Endothelial cell of umbilical vein (primary cell): Measurements from ENCODE around the gene ABL1.

Experiments used
- EZH2 ChIP-seq: IDR thresholded peaks from 2 replicates; pipeline ENCODE4 v1.6.1; 2012; ENCODE audit warnings: borderline replicate concordance, low read depth, mild to moderate bottlenecking, moderate library complexity, low read length, inconsistent platforms; ENCODE audit not compliant: severe bottlenecking
- FOS ChIP-seq: IDR thresholded peaks from 2 replicates; pipeline ENCODE4 v1.6.1; 2011; ENCODE audit warnings: mild to moderate bottlenecking, low read length, moderate library complexity, borderline replicate concordance; ENCODE audit not compliant: insufficient read depth
- GATA2 ChIP-seq: IDR thresholded peaks from 2 replicates; pipeline ENCODE4 v1.7.0; 2011; ENCODE audit warnings: low read depth, mild to moderate bottlenecking, moderate library complexity, mixed read lengths, low read length; ENCODE audit not compliant: insufficient read length, insufficient read depth
- JUN ChIP-seq: IDR thresholded peaks from 2 replicates; pipeline ENCODE4 v1.6.1; 2011; ENCODE audit warnings: borderline replicate concordance, low read depth; ENCODE audit not compliant: insufficient read length, insufficient read depth
- MYC ChIP-seq: IDR thresholded peaks from one replicate; pipeline ENCODE4 v1.6.1; 2011; ENCODE audit warnings: mild to moderate bottlenecking, low read depth, low read length
- POLR2A ChIP-seq: IDR thresholded peaks from 2 replicates; pipeline ENCODE4 v1.6.1; 2012; ENCODE audit warnings: low read depth, mild to moderate bottlenecking, control low read depth, low read length
- POLR2AphosphoS5 ChIP-seq: IDR thresholded peaks from 2 replicates; pipeline ENCODE4 v1.6.1; 2012; ENCODE audit warnings: low read depth, mild to moderate bottlenecking, control low read depth, low read length, moderate library complexity; ENCODE audit not compliant: insufficient read depth
- TF ChIP-seq, protein P1 (sequence below), 2 donors: IDR thresholded peaks; 1 replicate in 1 of 2; 2 replicates in 1 of 2; pipeline ENCODE4 v1.5.1; 2011; ENCODE audit warnings: low read length in 2 of 2, mild to moderate bottlenecking in 2 of 2, moderate library complexity in 2 of 2, control low read depth in 1 of 2, inconsistent platforms in 1 of 2, low read depth in 1 of 2; ENCODE audit not compliant: insufficient read depth in 1 of 2; ENCODE audit errors: extremely low read depth in 1 of 2
- TF ChIP-seq, protein P2 (sequence below): IDR thresholded peaks from 2 replicates; pipeline ENCODE4 v1.6.1; 2011; ENCODE audit not compliant: insufficient read depth, insufficient read length

DNA sequence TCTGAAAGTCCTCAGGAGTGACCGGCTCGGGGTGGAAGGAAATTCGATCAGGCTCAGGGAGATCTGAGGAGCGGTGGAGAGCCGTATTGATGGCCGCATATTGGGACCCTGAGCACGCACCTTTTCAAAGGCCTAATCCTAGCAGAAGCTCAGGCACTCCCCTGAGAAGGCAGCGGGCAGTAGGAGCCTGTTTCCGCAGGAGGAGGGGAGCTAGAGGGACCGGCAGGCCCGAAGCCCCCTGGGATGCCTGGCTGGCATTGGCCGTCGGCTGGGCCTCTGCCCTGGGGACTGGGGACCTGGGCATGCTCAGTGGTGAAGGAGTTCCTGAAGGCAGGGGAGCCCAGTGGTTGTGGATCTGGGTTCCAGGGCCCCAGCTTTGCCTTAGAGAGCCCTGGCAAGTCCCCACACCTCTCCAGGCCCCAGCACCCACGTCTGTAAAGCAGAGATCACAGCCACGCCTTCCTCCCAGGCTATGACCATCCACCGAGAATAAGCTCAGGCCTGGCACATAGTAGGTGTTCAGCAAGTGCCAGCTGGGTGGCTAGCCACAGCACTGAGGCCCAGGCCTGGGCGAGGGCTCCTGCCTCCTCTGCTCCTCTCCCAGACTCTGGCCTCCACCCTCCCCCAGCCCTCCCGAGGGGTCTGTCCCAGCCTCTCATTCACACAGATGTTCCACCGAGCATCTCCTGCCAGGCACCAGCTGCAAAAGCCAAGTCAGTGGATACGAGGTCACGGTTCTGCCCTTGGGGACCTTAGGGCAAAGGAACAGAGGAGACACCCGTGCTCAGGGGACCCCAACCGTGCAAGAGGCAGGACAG, 78.8 kb downstream of the ABL1 start:
- TF ChIP-seq, protein P1, sequence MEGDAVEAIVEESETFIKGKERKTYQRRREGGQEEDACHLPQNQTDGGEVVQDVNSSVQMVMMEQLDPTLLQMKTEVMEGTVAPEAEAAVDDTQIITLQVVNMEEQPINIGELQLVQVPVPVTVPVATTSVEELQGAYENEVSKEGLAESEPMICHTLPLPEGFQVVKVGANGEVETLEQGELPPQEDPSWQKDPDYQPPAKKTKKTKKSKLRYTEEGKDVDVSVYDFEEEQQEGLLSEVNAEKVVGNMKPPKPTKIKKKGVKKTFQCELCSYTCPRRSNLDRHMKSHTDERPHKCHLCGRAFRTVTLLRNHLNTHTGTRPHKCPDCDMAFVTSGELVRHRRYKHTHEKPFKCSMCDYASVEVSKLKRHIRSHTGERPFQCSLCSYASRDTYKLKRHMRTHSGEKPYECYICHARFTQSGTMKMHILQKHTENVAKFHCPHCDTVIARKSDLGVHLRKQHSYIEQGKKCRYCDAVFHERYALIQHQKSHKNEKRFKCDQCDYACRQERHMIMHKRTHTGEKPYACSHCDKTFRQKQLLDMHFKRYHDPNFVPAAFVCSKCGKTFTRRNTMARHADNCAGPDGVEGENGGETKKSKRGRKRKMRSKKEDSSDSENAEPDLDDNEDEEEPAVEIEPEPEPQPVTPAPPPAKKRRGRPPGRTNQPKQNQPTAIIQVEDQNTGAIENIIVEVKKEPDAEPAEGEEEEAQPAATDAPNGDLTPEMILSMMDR (IDR thresholded peaks at IDR 0.05; ENCODE audit: extremely low read depth in 1 of 2, insufficient read depth in 1 of 2, low read depth in 1 of 2, low read length in 2 of 2), result no peak
- TF ChIP-seq JUN (no peak), POLR2AphosphoS5 (no peak), EZH2 (no peak), POLR2A (no peak), MYC (no peak), GATA2 (no peak), FOS (no peak)
- TF ChIP-seq, protein P2, sequence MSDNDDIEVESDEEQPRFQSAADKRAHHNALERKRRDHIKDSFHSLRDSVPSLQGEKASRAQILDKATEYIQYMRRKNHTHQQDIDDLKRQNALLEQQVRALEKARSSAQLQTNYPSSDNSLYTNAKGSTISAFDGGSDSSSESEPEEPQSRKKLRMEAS, result no peak
